IMR-90 (cell line): ENCODE data around the gene TSC2.
"Not testable (repeated sequence)": the region's sequence is repeated elsewhere in the genome, so short reads cannot be mapped to it uniquely, and the experiment has no call there.

Experiments used
- BHLHE40 ChIP-seq: fragments of 150-350 bp; IDR thresholded peaks from 2 replicates; pipeline ENCODE4 v1.6.1; 2016; ENCODE audit warnings: mild to moderate bottlenecking, low read depth, low read length
- CEBPB ChIP-seq: IDR thresholded peaks from 2 replicates; pipeline ENCODE4 v1.6.1; 2012; ENCODE audit warnings: low read depth, low read length, improper control_type of control experiment
- CHD1 ChIP-seq: IDR thresholded peaks from 2 replicates; pipeline ENCODE4 v1.6.1; 2012; ENCODE audit warnings: low read depth, low read length, improper control_type of control experiment
- CTCF ChIP-seq: conservative IDR thresholded peaks from 2 replicates; pipeline ENCODE4 v1.5.1; 2012; ENCODE audit warnings: mild to moderate bottlenecking, low read depth, low read length, improper control_type of control experiment
- ELK1 ChIP-seq: fragments of 150-350 bp; IDR thresholded peaks from 2 replicates; pipeline ENCODE4 v1.6.1; 2016; ENCODE audit warnings: low read depth, mild to moderate bottlenecking, low read length, moderate library complexity, borderline replicate concordance
- MAFK ChIP-seq: IDR thresholded peaks from 2 replicates; pipeline ENCODE4 v1.6.1; 2012; ENCODE audit warnings: low read depth, low read length, improper control_type of control experiment
- MAZ ChIP-seq: IDR thresholded peaks from 2 replicates; pipeline ENCODE4 v1.6.1; 2012; ENCODE audit warnings: low read depth, mild to moderate bottlenecking, low read length, improper control_type of control experiment, moderate library complexity, borderline replicate concordance
- MXI1 ChIP-seq: IDR thresholded peaks from 2 replicates; pipeline ENCODE4 v1.6.1; 2012; ENCODE audit warnings: low read depth, mild to moderate bottlenecking, low read length, moderate library complexity, borderline replicate concordance
- POLR2A ChIP-seq: IDR thresholded peaks from 2 replicates; pipeline ENCODE4 v1.6.1; 2012; ENCODE audit warnings: mild to moderate bottlenecking, low read depth, low read length
- SMC3 ChIP-seq: fragments of 150-350 bp; IDR thresholded peaks from 2 replicates; pipeline ENCODE4 v1.6.1; 2016; ENCODE audit warnings: low read depth, mild to moderate bottlenecking, antibody characterized with exemption, low read length, moderate library complexity
- USF2 ChIP-seq: fragments of 150-350 bp; IDR thresholded peaks from 2 replicates; pipeline ENCODE4 v1.6.1; 2017; ENCODE audit warnings: mild to moderate bottlenecking, antibody characterized with exemption, low read length, low read depth

- TF ChIP-seq USF2, POLR2A, MXI1, CTCF, MAZ, ELK1, CHD1, BHLHE40, MAFK, SMC3, CEBPB: not testable (repeated sequence)
These were observed 69.6 kb downstream of the TSC2 start for GRCh38 chr16:2117341-2117740.
